HL-60 (cell line): ENCODE measurements around the gene TUBB4A.

Source experiments
- DNase-seq, 2 experiments: peaks; one replicate each; pipeline ENCODE4 v3.0.0-alpha.2; 2010 to 2020; ENCODE audit warnings: low read depth in 1 of 2, low spot score in 1 of 2
- H3K27ac ChIP-seq: fragments of 250-450 bp; sonication (Bioruptor Pico); replicated peaks from 2 replicates; pipeline ENCODE4 v1.5.1; 2020; ENCODE audit warnings: mild to moderate bottlenecking, moderate library complexity
- H3K27me3 ChIP-seq: fragments of 250-450 bp; sonication (Bioruptor Pico); 2 replicates; pipeline ENCODE4 v1.5.1; 2021; ENCODE audit warnings: mild to moderate bottlenecking, moderate library complexity; ENCODE audit not compliant: insufficient read depth, poor library complexity, severe bottlenecking
- H3K4me3 ChIP-seq: replicated peaks from 2 replicates; pipeline ENCODE4 v1.5.1; 2011; ENCODE audit warnings: mild to moderate bottlenecking, control low read depth, low read length; ENCODE audit not compliant: insufficient read depth
- CTCF ChIP-seq: IDR thresholded peaks from one replicate; pipeline ENCODE4 v1.5.1; 2011; ENCODE audit warnings: low read length, control low read depth, inconsistent platforms; ENCODE audit not compliant: insufficient read depth
- GABPA ChIP-seq: IDR thresholded peaks from 2 replicates; pipeline ENCODE4 v1.6.1; 2012; ENCODE audit warnings: low read depth
- POLR2AphosphoS5 ChIP-seq: IDR thresholded peaks from 2 replicates; pipeline ENCODE4 v1.6.1; 2012; ENCODE audit warnings: low read depth
- REST ChIP-seq: IDR thresholded peaks from 2 replicates; pipeline ENCODE4 v1.6.1; 2012; ENCODE audit warnings: low read depth; ENCODE audit not compliant: insufficient replicate concordance
- SPI1 ChIP-seq: IDR thresholded peaks from 2 replicates; pipeline ENCODE4 v1.6.1; 2012; ENCODE audit warnings: low read depth, mild to moderate bottlenecking, borderline replicate concordance

The TUBB4A gene

GRCh38 chr19:6532244-6532999 lies 30.3 kb upstream of the TUBB4A start:
- Histone ChIP-seq H3K4me3 (peak overlapping the region; percentile 52), H3K27me3 (no peaks in the 10 kb centered on the region), H3K27ac (no peak overlapping the region)
- peak; percentile 65 to 87 for DNase-seq
- no peak for TF ChIP-seq POLR2AphosphoS5
- peak; percentile 59; the same call in 1 of the 2 replicates for TF ChIP-seq SPI1
- peak; percentile 61; the same call in 1 of the 2 replicates for TF ChIP-seq GABPA

- DNase-seq, result no peak
- TF ChIP-seq CTCF (no peak), REST (no peak), GABPA (no peak), SPI1 (peak; percentile 59), POLR2AphosphoS5 (no peak)
- Histone ChIP-seq H3K27me3 (no peaks in the 10 kb centered on the region), H3K4me3 (peak overlapping the region; percentile 52), H3K27ac (no peak overlapping the region)
These were observed 29.8 kb upstream of the TUBB4A start for GRCh38 chr19:6531956-6532243.

GRCh38 chr19:6531163-6531955 lies 29.2 kb upstream of the TUBB4A start:
- TF ChIP-seq REST (no peak), CTCF (no peak), POLR2AphosphoS5 (no peak), SPI1 (no peak), GABPA (no peak)
- no peak for DNase-seq
- H3K27ac ChIP-seq, result peak overlapping the region; percentile 62
- no peaks in the 10 kb centered on the region for H3K27me3 ChIP-seq
- peak overlapping the region; percentile 52 for H3K4me3 ChIP-seq
